Measurements from ENCODE around the gene S100B. TPM values are rescaled to one million over a fixed set of nuclear protein-coding genes. Genes with fewer than 3 reads are reported as not detected.

The S100B gene
- total and polyA plus RNA-seq, 9 of the 15 experiments (the other 6 are each of a cell fraction or from before 2014, with no cell fraction given), result not detected

- H3K4me1 ChIP-seq (replicated peaks in 1 of 2; ENCODE audit: control insufficient read depth in 2 of 2, insufficient read depth in 2 of 2, low read length in 2 of 2), result peaks cover 0 to 24% of the 10 kb centered on the region in 2 experiments; a peak in 2 of 5 replicates
- BruUV-seq (replicated peaks), result no TSS peak
- 81% methylated on average over 11 of the region's 14 CpGs for WGBS (ENCODE audit: insufficient coverage, low coverage, missing lambda C conversion rate)
- no peak for FAIRE-seq
- no peak overlapping the region for H3K4me3 ChIP-seq
- H3K27me3 ChIP-seq (ENCODE audit: control insufficient read depth in 2 of 2, insufficient read depth in 2 of 2, low read length in 2 of 2), result no peaks in the 10 kb centered on the region
- H4K20me1 ChIP-seq (replicated peaks; ENCODE audit: control insufficient read depth, insufficient read depth, low read length), result no peaks in the 10 kb centered on the region
- POLR2A ChIA-PET, result interaction anchor here (1.1 kb wide), 1 partner anchor 9 kb away, joined by 3 read pairs; no protein-coding TSS in a partner anchor
- ATAC-seq, result peak; percentile 42; the same call in 2 of the 3 replicates
- H3K27ac ChIP-seq (ENCODE audit: extremely low read depth, low read depth, low read length), result no peak overlapping the region
- no peak overlapping the region for H2AFZ ChIP-seq (ENCODE audit: low read depth, low read length)
- peaks cover 61% of the 10 kb centered on the region; the same call in 2 of the 3 replicates for H3K36me3 ChIP-seq (ENCODE audit: control insufficient read depth, insufficient read depth, low read length)
- no peak for DNase-seq (ENCODE audit: extremely low read depth in 1 of 4, low spot score in 3 of 4)
- intact Hi-C loops (cut with micrococcal nuclease), result no loop called here
- no peaks in the 10 kb centered on the region for H3K9me3 ChIP-seq (replicated peaks; ENCODE audit: control insufficient read depth, insufficient read depth, low read depth, low read length)
- H3K9me1 ChIP-seq (ENCODE audit: control insufficient read depth, insufficient read depth, low read length), result no peaks in the 10 kb centered on the region
- no peak overlapping the region for H3K4me2 ChIP-seq (ENCODE audit: insufficient read depth, low read length)
- peak overlapping the region in 1 of 2 experiments; percentile 22; a peak in 1 of 4 replicates for H3K9ac ChIP-seq (ENCODE audit: insufficient read depth in 1 of 2, low read depth in 2 of 2, low read length in 2 of 2)
- no peaks in the 10 kb centered on the region for H3K79me2 ChIP-seq (ENCODE audit: control insufficient read depth, insufficient read depth, low read length)
- CTCF ChIA-PET (ENCODE audit: low intra/inter-chr PET ratio), result no interaction called here
- TF ChIP-seq KAT8 (IDR thresholded peaks at IDR 0.05; ENCODE audit: low read depth) (no peak), NR2C2 (CRISPR knock-in tag; IDR thresholded peaks at IDR 0.05) (no peak), NR2C2 (tag; IDR thresholded peaks at IDR 0.05) (no peak), CTCFL (IDR thresholded peaks at IDR 0.05; ENCODE audit: borderline replicate concordance, insufficient read depth, low read depth, low read length, poor library complexity, severe bottlenecking) (peak; percentile 30)
- in situ Hi-C loops (cut with MboI), result no loop called here
These were observed 47.4 kb downstream of the S100B start for GRCh38 chr21:46557469-46557868.

Data from K562 (cell line).